ENCODE results near the gene RCC1. TPM values are rescaled to one million over a fixed set of nuclear protein-coding genes. Genes with fewer than 3 reads are reported as not detected.
"Not testable (repeated sequence)": the region's sequence is repeated elsewhere in the genome, so short reads cannot be mapped to it uniquely, and the experiment has no call there.

RCC1 gene
- total and polyA plus RNA-seq, 2 donors (not counting 1 experiment from before 2014, with no cell fraction given): 16.4 to 63.6 TPM

DNA sequence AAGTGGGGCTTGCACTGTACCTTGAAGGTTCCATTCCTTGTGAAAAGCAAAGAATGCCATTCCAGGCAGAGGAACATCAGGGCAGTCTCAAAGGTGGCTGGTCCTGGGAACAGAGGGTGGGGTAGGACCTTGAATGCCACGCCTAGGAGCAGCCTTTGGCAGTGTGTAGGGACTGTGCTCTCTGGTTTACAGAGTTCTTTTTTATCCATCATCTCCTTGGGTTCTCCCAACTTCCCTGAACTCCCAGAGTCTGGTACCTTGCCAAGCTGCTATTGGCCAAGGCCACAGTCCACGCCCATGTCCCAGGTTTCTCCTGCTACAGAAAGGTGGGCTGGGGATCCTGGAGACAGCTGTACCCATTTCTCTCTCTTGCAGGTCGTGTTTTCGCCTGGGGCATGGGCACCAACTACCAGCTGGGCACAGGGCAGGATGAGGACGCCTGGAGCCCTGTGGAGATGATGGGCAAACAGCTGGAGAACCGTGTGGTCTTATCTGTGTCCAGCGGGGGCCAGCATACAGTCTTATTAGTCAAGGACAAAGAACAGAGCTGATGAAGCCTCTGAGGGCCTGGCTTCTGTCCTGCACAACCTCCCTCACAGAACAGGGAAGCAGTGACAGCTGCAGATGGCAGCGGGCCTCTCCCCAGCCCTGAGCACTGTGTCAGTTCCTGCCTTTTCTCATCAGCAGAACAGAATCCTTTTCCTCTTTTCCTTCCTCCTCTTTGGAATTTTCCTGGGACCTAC, 31.8 kb downstream of the RCC1 start:
- H4K20me1 ChIP-seq (ENCODE audit: control insufficient read depth, extremely low read depth, insufficient read depth, low read length): no peaks in the 10 kb centered on the region
- no peak overlapping the region for H3K4me2 ChIP-seq (ENCODE audit: extremely low read depth, insufficient read depth, low read length)

DNA sequence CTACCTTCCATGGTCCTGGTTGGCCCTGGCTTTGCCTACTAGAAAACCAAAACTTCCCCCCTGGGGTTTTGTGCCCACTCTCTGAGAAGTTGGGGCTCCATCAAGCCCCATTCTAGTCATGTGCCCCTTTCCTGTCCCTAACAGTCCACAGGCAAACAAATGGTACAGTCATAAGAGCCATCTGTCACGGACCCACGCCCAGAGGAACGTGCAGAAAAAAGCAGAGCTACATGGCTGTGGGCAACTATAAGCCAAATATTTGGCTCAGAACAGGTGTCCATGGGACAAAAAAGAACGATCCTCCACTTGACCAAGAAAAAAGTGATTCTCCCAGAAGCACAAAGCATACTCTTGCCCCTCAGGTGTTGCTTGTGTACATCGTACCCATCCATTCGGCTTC, 32.4 kb downstream of the RCC1 start:
- Histone ChIP-seq H3K79me2 (ENCODE audit: control insufficient read depth, insufficient read depth, low read length) (no peaks in the 10 kb centered on the region), H4K20me1 (ENCODE audit: control insufficient read depth, extremely low read depth, insufficient read depth, low read length) (no peaks in the 10 kb centered on the region), H3K27me3 (ENCODE audit: control insufficient read depth, insufficient read depth, low read length) (no peaks in the 10 kb centered on the region), H3K27ac (ENCODE audit: insufficient read depth, low read length) (no peak overlapping the region), H3K4me3 (replicated peaks in 1 of 4; ENCODE audit: control extremely low read depth in 1 of 4, insufficient read depth in 1 of 4, low read depth in 3 of 4, low read length in 4 of 4) (no peak overlapping the region), H3K9ac (ENCODE audit: insufficient read depth, low read length) (no peak overlapping the region), H3K9me3 (ENCODE audit: control insufficient read depth, insufficient read depth, low read depth, low read length) (no peaks in the 10 kb centered on the region), H2AFZ (ENCODE audit: low read length) (no peak overlapping the region), H3K4me2 (ENCODE audit: extremely low read depth, insufficient read depth, low read length) (no peak overlapping the region), H3K36me3 (ENCODE audit: control insufficient read depth, insufficient read depth, low read length) (peaks cover 23% of the 10 kb centered on the region), H3K4me1 (ENCODE audit: control insufficient read depth, extremely low read depth, insufficient read depth, low read length) (no peaks in the 10 kb centered on the region)
- DNase-seq (ENCODE audit: low read depth in 2 of 2): no peak
- no peak for TF ChIP-seq EZH2 (IDR thresholded peaks at IDR 0.05; ENCODE audit: low read length, missing control alignments)
- no peak for TF ChIP-seq CTCF (conservative IDR thresholded peaks at IDR 0.05 in 1 of 2, IDR thresholded peaks at IDR 0.05 in 1 of 2; ENCODE audit: low read depth in 1 of 2, low read length in 2 of 2)

More for the DNA sequence above, 31.8 kb downstream of the RCC1 start:
- no peak for DNase-seq (ENCODE audit: low read depth in 2 of 2)
- Histone ChIP-seq H3K9me3 (ENCODE audit: control insufficient read depth, insufficient read depth, low read depth, low read length) (no peaks in the 10 kb centered on the region), H3K79me2 (ENCODE audit: control insufficient read depth, insufficient read depth, low read length) (no peaks in the 10 kb centered on the region), H3K27ac (ENCODE audit: insufficient read depth, low read length) (no peak overlapping the region), H3K36me3 (ENCODE audit: control insufficient read depth, insufficient read depth, low read length) (peaks cover 23% of the 10 kb centered on the region), H3K4me1 (ENCODE audit: control insufficient read depth, extremely low read depth, insufficient read depth, low read length) (no peaks in the 10 kb centered on the region), H3K9ac (ENCODE audit: insufficient read depth, low read length) (no peak overlapping the region), H2AFZ (ENCODE audit: low read length) (no peak overlapping the region), H3K4me3 (replicated peaks in 1 of 4; ENCODE audit: control extremely low read depth in 1 of 4, insufficient read depth in 1 of 4, low read depth in 3 of 4, low read length in 4 of 4) (no peak overlapping the region), H3K27me3 (ENCODE audit: control insufficient read depth, insufficient read depth, low read length) (no peaks in the 10 kb centered on the region)
- TF ChIP-seq CTCF (conservative IDR thresholded peaks at IDR 0.05 in 1 of 2, IDR thresholded peaks at IDR 0.05 in 1 of 2; ENCODE audit: low read depth in 1 of 2, low read length in 2 of 2) (no peak), EZH2 (IDR thresholded peaks at IDR 0.05; ENCODE audit: low read length, missing control alignments) (no peak)

- Histone ChIP-seq H3K4me1 (ENCODE audit: control insufficient read depth, extremely low read depth, insufficient read depth, low read length) (no peaks in the 10 kb centered on the region), H3K4me3 (replicated peaks in 1 of 4; ENCODE audit: control extremely low read depth in 1 of 4, insufficient read depth in 1 of 4, low read depth in 3 of 4, low read length in 4 of 4) (no peak overlapping the region), H4K20me1 (ENCODE audit: control insufficient read depth, extremely low read depth, insufficient read depth, low read length) (no peaks in the 10 kb centered on the region), H3K79me2 (ENCODE audit: control insufficient read depth, insufficient read depth, low read length) (no peaks in the 10 kb centered on the region), H2AFZ (ENCODE audit: low read length) (no peak overlapping the region), H3K27ac (ENCODE audit: insufficient read depth, low read length) (no peak overlapping the region), H3K9ac (ENCODE audit: insufficient read depth, low read length) (no peak overlapping the region), H3K4me2 (ENCODE audit: extremely low read depth, insufficient read depth, low read length) (no peak overlapping the region), H3K36me3 (ENCODE audit: control insufficient read depth, insufficient read depth, low read length) (peaks cover 17% of the 10 kb centered on the region), H3K9me3 (ENCODE audit: control insufficient read depth, insufficient read depth, low read depth, low read length) (no peaks in the 10 kb centered on the region), H3K27me3 (ENCODE audit: control insufficient read depth, insufficient read depth, low read length) (no peaks in the 10 kb centered on the region)
- peak; percentile 3 to 21 for TF ChIP-seq CTCF (conservative IDR thresholded peaks at IDR 0.05 in 1 of 2, IDR thresholded peaks at IDR 0.05 in 1 of 2; ENCODE audit: low read depth in 1 of 2, low read length in 2 of 2)
- TF ChIP-seq EZH2 (IDR thresholded peaks at IDR 0.05; ENCODE audit: low read length, missing control alignments): no peak
- no peak for DNase-seq (ENCODE audit: low read depth in 2 of 2)
Measured at GRCh38 chr1:28540651-28541050, 34.8 kb downstream of the RCC1 start.

DNA sequence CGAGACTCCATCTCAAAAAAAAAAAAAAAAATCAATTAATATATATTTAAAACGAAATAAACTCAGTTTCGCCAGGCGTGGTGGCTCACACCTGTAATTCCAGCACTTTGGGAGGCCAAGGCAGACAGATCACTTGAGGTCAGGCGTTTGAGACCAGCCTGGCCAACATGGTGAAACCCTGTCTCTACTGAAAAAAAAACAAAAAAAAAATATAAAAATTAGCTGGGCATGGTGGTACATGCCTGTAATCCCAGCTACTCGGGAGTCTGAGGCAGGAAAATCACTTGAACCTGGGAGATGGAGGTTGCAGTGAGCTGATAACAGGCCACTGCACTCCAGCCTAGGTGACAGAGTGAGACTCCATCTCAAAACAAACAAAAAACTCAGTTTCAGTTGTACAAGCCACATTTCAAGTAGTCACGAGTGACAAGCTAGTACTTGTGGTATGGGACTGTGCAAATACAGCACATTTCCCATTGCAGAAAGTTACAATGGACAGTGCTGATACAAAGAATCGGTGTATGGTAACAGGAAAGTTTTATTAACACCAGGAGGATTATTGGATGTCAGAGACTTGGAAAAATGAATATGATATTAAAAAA, 35.7 kb downstream of the RCC1 start:
- not testable (repeated sequence) for H3K4me1 ChIP-seq (ENCODE audit: control insufficient read depth, extremely low read depth, insufficient read depth, low read length); H3K79me2 ChIP-seq (ENCODE audit: control insufficient read depth, insufficient read depth, low read length); H4K20me1 ChIP-seq (ENCODE audit: control insufficient read depth, extremely low read depth, insufficient read depth, low read length); H2AFZ ChIP-seq (ENCODE audit: low read length); H3K27ac ChIP-seq (ENCODE audit: insufficient read depth, low read length); DNase-seq (ENCODE audit: low read depth in 2 of 2); H3K27me3 ChIP-seq (ENCODE audit: control insufficient read depth, insufficient read depth, low read length); H3K4me2 ChIP-seq (ENCODE audit: extremely low read depth, insufficient read depth, low read length); H3K9me3 ChIP-seq (ENCODE audit: control insufficient read depth, insufficient read depth, low read depth, low read length); H3K9ac ChIP-seq (ENCODE audit: insufficient read depth, low read length); H3K4me3 ChIP-seq (replicated peaks in 1 of 4; ENCODE audit: control extremely low read depth in 1 of 4, insufficient read depth in 1 of 4, low read depth in 3 of 4, low read length in 4 of 4)
- peaks cover 11% of the 10 kb centered on the region for H3K36me3 ChIP-seq (ENCODE audit: control insufficient read depth, insufficient read depth, low read length)

Data from fibroblast of lung (primary cell).